GM10266 (cell line): ENCODE measurements around the gene NKD1.

Source experiments
- DNase-seq: peaks from one replicate; pipeline ENCODE4 v3.0.0; 2012; ENCODE audit errors: extremely low spot score
- TF ChIP-seq, protein P1 (sequence below): IDR thresholded peaks from 2 replicates; pipeline ENCODE4 v1.5.1; 2012; ENCODE audit warnings: mild to moderate bottlenecking, low read depth; ENCODE audit not compliant: control insufficient read depth, insufficient read depth; ENCODE audit errors: missing control alignments

Gene NKD1

DNA sequence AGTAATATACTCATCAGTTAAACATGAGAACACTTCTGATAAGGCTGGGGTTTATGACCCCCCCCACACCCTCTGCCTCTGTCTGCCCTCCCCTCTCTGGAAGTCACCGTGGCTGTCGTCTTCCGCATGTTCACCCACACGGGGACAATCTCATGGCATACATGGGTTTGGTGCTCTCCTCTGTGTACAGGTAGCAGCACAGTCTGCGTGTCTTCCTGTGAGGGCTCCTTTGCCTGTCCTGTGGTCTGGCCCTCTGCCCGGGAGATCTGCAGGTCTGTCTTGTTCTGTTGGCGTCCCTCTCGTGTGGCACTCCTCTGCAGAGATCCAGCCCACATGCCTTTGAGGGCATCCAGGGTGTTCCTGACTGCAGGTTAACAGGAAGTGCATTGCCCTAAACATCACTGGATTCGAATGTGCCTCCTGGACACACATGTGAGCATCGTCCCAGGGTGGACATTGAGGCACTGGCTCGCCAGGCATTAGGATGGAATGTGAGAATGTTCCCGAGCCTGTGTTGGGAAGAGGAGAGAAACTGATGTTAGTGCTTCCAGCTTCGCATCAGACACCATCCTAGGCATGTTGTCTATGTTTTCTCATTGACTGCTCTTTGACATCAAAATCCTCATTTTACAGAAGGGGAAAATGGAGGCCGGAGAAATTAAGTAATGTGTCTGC lies 54.5 kb downstream of the NKD1 start:
- TF ChIP-seq, protein P1, sequence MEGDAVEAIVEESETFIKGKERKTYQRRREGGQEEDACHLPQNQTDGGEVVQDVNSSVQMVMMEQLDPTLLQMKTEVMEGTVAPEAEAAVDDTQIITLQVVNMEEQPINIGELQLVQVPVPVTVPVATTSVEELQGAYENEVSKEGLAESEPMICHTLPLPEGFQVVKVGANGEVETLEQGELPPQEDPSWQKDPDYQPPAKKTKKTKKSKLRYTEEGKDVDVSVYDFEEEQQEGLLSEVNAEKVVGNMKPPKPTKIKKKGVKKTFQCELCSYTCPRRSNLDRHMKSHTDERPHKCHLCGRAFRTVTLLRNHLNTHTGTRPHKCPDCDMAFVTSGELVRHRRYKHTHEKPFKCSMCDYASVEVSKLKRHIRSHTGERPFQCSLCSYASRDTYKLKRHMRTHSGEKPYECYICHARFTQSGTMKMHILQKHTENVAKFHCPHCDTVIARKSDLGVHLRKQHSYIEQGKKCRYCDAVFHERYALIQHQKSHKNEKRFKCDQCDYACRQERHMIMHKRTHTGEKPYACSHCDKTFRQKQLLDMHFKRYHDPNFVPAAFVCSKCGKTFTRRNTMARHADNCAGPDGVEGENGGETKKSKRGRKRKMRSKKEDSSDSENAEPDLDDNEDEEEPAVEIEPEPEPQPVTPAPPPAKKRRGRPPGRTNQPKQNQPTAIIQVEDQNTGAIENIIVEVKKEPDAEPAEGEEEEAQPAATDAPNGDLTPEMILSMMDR = no peak
- no peak for DNase-seq

DNA sequence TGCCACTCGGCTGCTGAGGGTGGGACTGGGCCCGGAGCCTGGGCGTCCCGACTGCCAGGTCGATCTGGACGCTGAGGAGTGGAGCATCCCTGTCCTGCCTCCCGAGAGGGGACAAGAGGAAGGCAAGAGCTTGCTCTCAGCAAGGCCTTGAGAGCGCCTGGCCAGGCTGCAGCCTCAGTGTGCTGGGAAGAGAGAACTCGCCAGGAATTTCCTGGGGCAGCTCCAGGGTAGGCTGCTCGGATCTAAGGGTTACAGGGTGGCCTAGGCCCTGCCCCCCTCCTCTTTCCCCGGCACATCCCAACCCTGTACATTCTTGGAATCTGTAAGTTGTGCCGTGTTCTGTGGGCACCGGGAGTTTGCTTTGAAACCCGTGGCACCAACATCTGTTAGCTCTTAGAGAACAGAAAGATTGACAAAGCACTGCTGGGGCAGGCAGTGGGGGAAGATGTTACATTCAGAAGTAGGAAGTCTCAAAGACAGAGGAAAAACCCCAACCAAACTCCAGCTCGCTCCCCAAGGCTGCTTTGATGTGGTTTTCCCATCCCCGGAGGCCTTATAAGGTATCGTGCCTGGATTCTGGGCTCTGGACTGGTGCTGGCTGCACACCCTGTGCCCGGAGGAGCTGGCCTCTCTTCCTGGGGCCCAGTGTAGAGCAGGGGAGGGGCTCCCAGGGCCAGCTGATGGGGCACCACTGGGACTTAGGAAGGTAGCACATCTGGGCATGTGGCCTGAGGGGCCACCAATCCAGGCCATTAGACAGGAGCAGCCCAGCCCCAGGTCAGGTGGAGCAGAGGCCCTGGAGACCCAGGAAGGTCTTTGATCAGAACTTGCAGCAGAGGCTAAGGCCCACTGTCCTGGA lies 55.2 kb downstream of the NKD1 start:
- TF ChIP-seq, protein P1 = no peak
- DNase-seq = no peak

DNA sequence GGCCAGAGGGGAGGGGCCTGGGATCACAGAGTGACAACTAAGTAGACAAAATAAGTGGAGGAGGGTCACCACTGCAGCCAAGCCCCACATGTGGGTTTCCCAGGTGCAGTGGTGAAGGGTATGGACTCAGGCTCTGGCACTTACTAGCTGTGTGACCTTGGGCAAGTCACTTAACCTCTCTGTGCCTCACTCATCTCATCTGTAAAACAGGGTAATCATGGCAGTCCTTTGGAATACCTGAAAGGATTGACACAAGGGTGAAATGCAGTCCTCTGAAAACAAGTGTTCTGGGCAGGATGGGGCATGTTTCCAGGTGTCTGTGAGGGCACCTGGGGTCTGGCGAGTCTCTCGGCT lies 55.8 kb downstream of the NKD1 start:
- TF ChIP-seq, protein P1 = no peak
- no peak for DNase-seq

DNA sequence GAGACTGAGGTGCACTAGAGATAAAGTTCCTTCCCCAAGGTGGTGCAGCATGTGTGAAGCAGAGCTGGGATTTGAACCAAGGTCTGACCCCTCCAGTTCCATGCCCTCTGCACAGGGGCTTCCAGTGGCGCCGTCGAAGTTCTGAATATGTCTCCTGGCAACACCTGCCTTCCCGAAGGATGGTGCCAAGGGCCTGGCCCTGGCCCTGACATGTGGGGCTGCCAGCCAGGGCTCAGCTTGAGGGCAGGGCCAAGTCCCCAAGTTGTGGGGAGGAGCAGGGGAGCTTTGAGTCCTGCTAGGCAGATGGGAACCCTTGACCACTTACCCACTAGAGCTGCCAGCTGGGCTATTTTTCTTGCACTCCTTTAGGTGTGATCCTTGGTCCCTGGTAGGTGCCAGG lies 56.4 kb downstream of the NKD1 start:
- TF ChIP-seq, protein P1 = no peak
- DNase-seq = no peak

DNA sequence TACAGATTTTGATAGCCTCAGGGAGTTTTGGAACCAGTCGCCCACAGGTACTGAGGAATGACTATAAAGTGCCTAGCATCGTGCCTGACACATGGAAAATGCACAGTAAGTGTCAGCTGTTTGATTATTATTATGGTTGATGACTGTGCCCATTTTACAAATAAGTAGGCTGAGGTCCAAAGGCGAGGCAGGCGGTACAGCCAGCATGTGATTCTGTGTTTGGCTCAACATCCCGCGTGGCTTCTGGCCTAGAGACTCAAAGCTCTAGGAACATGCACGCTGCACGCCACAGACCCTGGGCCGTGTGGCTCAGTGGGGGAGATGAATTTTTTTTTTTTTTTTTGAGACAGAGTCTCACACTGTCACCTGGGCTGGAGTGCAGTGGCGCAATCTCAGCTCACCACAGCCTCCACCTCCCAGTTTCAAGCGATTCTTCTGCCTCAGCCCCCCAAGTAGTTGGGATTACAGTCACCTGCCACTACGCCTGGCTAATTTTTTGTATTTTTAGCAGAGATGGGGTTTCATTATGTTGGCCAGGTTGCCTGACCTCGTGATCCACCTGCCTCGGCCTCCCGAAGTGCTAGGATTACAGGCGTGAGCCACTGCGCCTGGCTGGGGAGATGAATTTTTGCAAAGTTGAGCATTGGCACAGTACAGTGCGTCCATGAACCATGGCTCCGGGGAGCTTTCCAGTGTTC lies 57.7 kb downstream of the NKD1 start:
- DNase-seq = no peak
- TF ChIP-seq, protein P1 = no peak

DNA sequence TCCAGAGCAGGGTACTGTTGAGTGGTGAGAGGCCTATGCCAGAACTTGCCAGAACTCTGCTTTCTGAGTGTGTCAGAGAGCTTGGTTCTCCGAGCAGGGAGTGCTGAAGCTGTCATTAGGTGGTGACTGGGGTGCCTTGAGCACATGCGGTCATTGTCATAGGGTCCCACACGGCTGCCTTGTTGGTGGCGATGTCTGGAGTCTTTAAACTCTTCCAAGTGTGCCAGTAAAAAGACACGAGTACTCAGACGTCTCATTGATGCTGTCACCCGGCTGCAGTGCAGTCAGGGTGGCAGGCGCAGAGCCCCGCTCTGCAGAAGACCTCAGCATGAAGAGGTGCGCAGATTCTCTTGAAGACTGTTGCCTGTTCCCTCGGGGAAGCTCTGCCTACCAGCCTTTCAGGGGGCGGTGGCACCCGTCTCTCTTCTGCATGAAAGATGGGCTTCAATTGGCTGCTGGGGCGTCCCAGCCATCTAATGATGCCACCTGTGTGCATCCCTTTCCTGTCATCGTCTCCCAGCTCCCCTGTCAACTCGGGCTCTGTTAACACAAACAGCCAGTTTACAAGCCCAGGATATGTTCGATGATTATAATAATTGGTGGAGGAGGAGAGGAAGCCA lies 58.3 kb downstream of the NKD1 start:
- DNase-seq = no peak
- TF ChIP-seq, protein P1 = no peak
